Mucosa of descending colon (tissue), 3 donors: Measurements from ENCODE around the gene KCP. TPM values are rescaled to one million over a fixed set of nuclear protein-coding genes. Genes with fewer than 3 reads are reported as not detected.
"Not testable (repeated sequence)": the region's sequence is repeated elsewhere in the genome, so short reads cannot be mapped to it uniquely, and the experiment has no call there.

Source experiments
- ATAC-seq: fragments of 200-7000 bp; cut with Tn5 transposase; one replicate; pipeline ENCODE4 v1.9.1; 2020; ENCODE audit warnings: mild to moderate bottlenecking, moderate library complexity
- DNase-seq, 3 donors: peaks; one replicate each; pipeline ENCODE4 v3.0.0-alpha.2; 2020
- H3K36me3 ChIP-seq: fragments of 200-600 bp; one replicate; pipeline ENCODE4 v1.8.0; 2021; ENCODE audit warnings: low read depth, mild to moderate bottlenecking
- H3K4me1 ChIP-seq: fragments of 200-600 bp; one replicate; pipeline ENCODE4 v1.8.0; 2021; ENCODE audit warnings: low read depth, mild to moderate bottlenecking
- H3K4me3 ChIP-seq: fragments of 200-600 bp; one replicate; pipeline ENCODE4 v1.8.0; 2021; ENCODE audit warnings: mild to moderate bottlenecking
- H3K9me3 ChIP-seq: fragments of 200-600 bp; one replicate; pipeline ENCODE4 v1.8.0; 2021; ENCODE audit warnings: mild to moderate bottlenecking
- intact Hi-C, 2 donors: fragments of 100-400 bp; cut with DNase I in 1 of 2; cut with micrococcal nuclease in 1 of 2; formaldehyde crosslinking; loops; one replicate each; pipeline versions ENCODE4 v1.11.0 to v1.11.1; 2022; cut with DNase I, micrococcal nuclease
- total RNA-seq, 3 donors: library from RNA; stranded (reverse); fragmentation: NEBNext Ultra II Directional in 2 of 3; extraction: Animal tissue kit (Norgen Biotek cat#: 25700) in 2 of 3; gene quantifications; one replicate each; pipeline versions ENCODE4 v1.2.1 to v1.2.4, GENCODE V29; 2021 to 2023
- TF ChIP-seq, protein P1 (sequence below): fragments of 200-600 bp; IDR thresholded peaks from one replicate; pipeline ENCODE4 v1.8.0; 2022; ENCODE audit warnings: antibody characterized with exemption, mild to moderate bottlenecking
- donor health status: DM: no; HTN: no; CAD: no; lungs with moderate emphysema.
- donor health status: DM: no; HTN: no; CAD: no.
- donor health status: DM: no; HTN: yes; CAD: no.

The KCP gene
- total RNA-seq, 3 donors from 2014 or later: 0.47 to 1.7 (median 1.4) TPM

DNA sequence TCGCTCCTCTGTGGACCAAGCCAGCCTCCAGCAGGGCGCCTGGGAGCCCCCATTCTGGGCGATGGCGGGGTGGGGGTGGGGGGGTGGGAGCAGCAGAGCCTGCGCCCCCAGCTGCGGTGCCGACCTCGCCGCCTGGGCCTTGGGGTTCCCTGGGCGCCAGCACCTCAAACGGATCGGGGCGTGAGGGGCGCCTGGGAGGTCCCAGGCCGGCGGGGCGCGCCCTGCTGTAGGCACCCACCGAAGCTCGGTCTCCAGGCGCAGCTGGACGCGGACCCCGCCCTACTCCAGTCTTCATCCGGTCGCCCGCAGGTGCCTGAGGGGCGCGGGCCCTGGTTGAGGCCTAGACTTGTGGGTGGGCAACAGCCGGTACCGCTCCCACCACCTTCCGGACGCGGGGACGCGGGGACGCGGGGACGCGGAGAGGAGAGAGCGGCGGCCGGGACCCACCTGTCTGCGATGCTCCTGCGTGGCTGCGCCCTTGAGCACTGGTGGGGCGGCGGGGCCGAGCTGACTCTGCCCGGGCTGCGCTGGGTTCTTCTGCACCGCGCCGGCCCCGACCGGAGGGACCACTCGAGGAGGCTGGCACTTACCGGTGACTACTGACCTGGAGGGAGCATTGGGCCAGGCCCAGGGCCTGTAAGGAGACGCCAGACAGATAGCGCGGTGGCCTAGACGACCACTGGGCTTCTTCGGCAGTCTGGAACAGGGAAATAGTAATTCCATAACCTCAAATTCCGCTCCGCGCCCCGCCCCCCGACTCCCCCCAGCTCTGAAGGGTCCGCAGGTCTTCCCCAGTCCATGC, 5.5 kb upstream of the KCP start:
- intact Hi-C loops: no loop called here
- TF ChIP-seq, protein P1, sequence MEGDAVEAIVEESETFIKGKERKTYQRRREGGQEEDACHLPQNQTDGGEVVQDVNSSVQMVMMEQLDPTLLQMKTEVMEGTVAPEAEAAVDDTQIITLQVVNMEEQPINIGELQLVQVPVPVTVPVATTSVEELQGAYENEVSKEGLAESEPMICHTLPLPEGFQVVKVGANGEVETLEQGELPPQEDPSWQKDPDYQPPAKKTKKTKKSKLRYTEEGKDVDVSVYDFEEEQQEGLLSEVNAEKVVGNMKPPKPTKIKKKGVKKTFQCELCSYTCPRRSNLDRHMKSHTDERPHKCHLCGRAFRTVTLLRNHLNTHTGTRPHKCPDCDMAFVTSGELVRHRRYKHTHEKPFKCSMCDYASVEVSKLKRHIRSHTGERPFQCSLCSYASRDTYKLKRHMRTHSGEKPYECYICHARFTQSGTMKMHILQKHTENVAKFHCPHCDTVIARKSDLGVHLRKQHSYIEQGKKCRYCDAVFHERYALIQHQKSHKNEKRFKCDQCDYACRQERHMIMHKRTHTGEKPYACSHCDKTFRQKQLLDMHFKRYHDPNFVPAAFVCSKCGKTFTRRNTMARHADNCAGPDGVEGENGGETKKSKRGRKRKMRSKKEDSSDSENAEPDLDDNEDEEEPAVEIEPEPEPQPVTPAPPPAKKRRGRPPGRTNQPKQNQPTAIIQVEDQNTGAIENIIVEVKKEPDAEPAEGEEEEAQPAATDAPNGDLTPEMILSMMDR: no peak
- Histone ChIP-seq H3K36me3 (no peaks in the 10 kb centered on the region), H3K4me1 (peaks cover 8% of the 10 kb centered on the region), H3K9me3 (no peaks in the 10 kb centered on the region), H3K4me3 (no peak overlapping the region)
- no peak for DNase-seq
- no peak for ATAC-seq

DNA sequence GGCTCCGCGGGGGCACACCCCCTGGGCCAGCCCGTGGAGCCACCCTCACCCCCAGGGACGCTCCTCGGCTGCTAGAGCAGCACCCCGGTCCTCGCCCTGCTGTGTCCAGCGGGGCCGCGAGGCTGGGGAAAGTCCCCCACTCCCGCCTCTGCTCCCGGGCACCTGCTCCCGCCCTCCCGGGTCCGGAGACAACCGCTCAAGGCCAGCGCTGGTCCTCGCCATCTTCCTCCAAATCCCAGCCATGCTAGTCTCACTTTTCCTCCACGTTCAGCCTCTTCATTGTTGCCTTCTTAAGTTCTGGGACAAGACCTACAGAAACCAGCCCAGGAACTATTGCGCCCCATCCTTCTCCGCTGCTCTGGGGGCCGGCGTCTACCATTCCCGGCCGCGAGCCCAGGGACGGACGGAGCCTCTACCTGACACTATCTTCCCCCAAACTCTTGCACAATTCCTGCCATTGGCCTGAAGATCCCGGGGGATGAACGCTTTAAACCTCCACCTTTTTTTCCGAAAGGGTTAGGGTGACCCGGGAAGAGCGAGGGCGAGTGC, 4.8 kb upstream of the KCP start:
- intact Hi-C loops: no loop called here
- Histone ChIP-seq H3K4me3 (no peak overlapping the region), H3K9me3 (no peaks in the 10 kb centered on the region), H3K36me3 (no peaks in the 10 kb centered on the region), H3K4me1 (peaks cover 9% of the 10 kb centered on the region)
- TF ChIP-seq, protein P1: no peak
- ATAC-seq: no peak
- no peak for DNase-seq

DNA sequence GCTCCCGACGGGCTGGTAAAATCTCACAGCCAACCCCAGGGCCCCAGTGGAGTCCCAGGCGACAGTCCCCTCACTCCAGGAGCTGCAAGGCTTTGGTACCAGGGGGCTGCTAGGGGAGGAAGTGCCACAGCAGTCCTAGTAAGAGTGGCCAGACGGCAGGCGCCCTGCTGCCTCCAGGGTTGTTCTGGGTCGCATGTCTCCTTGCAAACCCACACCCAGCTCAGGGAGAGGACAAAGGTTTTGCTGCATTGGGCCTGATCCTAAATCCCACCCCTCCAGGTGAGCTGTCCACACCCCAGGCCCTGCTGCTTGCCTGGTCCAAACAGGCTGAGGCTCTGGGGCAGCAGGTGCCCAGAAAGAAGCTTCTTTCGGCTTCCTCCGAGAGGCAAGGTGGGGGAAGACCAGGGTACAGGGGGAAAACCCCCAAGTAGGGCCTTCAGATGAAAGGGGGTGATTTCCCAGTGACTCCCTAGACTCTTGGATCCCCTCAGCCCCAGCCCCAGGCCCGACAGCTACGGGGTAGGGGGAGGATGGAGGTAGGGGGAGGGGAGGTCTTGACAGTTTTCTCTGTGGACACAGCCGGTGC, 4.2 kb upstream of the KCP start:
- Histone ChIP-seq H3K36me3 (no peaks in the 10 kb centered on the region), H3K4me3 (no peak overlapping the region), H3K9me3 (no peaks in the 10 kb centered on the region), H3K4me1 (peaks cover 9% of the 10 kb centered on the region)
- intact Hi-C loops: no loop called here
- TF ChIP-seq, protein P1: no peak
- no peak for ATAC-seq
- DNase-seq: no peak

DNA sequence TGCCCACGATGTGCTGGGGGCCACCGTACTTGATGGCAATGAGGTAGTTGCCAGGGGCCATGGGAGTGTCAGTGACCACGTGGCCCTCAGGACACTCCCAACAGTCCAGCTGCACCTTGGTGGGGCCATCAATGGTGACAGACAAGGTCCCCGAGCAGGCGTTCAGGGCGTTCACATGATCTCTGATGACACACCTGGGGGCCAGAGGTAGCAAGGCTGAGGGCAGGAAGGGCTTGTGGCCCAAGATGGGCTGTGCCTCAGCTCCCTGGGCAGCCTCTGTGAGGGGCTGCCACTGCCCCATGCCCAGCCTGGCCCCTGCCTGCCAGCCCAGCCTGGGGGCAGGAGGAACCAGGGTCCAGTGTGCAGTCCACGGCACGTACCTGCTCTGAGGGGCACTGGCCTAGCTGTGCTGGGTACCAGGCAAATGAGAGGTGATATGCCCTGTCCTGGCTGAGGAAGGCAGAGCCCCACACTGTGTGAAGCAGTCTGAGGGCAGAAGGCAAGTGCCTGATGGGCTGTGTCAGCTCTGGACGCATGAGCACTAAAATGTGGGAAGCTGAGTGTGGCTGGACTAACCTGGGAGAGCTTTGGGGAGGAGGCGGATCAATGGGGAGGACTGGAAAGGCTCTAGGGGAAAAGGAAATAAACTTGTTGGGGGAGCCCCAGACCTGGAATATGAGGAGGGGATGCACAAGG, 3.5 kb upstream of the KCP start:
- Histone ChIP-seq H3K4me3 (no peak overlapping the region), H3K4me1 (peaks cover 9% of the 10 kb centered on the region), H3K36me3 (no peaks in the 10 kb centered on the region), H3K9me3 (no peaks in the 10 kb centered on the region)
- ATAC-seq (no peak), DNase-seq (no peak)
- TF ChIP-seq, protein P1: no peak
- intact Hi-C loops: no loop called here

DNA sequence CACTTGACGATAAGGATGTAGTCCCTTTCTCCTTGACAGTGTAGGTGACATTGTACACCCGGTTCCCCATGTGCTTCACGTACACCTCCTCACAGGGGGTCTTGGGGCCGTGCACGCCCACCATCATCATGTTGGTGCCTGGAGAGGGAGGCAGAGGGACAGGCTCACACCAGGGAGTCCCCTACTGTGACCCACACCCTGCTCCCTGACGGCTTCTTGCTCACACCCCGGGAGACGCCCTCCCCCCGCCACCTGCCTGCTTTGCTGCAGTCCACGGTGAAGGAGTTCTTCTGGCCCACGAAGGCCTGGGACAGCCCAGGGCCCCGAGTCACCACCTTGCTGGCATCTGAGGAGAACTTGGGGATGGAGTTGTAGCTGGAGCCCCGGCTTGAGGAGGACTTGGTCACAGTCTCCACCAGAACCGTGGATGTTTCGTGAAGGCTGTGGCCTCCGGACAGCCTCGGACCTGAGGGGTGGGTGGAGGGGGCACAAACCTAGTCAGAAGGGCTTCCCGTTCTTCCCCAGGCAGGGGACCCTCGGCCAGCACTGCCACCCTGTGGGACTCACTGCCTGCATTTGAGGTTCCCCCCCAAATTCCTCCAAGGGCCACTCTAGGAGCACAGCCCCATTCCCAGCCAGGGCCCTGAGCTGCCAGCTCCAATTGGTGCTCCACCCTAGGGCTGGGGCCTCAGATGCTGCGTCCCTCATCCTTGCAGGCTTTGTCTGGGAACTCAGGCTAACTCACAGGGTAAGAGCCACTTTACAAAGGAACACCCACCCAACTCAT, 2.4 kb upstream of the KCP start:
- H3K4me3 ChIP-seq, H3K9me3 ChIP-seq, ATAC-seq, H3K36me3 ChIP-seq, intact Hi-C loops, H3K4me1 ChIP-seq, DNase-seq: not testable (repeated sequence)
